Activated T-cell treated with anti-CD3 and anti-CD28 coated beads, Interleukin-2, amount 50 U/mL, for 48 hours (primary cell): ENCODE data around the gene HSH2D.
A peak's percentile ranks its signal among the peaks of the same experiment; 100 is the strongest.
"Not testable (repeated sequence)": the region's sequence is repeated elsewhere in the genome, so short reads cannot be mapped to it uniquely, and the experiment has no call there.

Source experiments
- DNase-seq, 2 experiments: peaks; one replicate each; pipeline ENCODE4 v3.0.0-alpha.2; 2020

Gene HSH2D

DNA sequence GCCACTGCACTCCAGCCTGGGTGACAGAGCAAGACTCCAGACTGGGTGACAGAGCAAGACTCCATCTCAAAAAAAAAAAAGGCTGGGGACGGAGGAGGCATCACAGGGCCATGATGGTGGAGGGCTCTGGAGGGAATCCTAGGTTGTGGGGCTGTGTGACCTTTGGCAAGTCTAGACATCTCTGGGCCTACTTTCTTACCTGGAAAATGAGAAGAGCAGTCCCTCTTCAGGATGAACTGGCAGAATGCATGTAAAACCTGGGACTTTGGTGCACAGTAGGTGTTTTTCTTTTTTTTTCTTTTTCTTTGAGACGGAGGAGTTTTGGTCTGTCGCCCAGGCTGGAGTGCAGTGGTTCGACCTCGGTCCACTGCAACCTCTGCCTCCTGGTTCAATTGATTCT is 16.2 kb downstream of the HSH2D start:
- no peak for DNase-seq

DNA sequence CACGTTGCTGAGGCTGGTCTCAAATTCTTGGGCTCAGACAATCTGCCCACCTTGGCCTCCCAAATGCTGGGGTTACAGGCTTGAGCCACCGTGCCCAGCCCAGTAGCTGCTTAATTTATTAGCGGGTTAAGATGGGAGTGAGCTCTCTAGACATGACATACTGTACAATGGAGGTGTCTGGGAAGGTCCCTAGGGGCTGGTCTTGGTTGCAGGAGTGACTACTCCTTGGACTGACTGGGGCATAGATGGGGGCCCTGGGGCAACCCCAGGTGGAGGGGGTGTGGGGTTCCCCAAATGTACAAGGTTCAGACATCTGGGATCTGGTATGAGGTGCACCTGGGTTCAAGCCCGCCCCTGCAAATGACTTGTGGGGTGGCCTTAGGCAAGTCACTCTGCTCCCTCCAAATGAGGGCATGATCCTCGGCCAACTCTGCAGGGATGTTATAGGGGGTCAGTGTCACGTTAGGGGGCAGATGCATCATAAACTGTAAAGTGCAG is 17.0 kb downstream of the HSH2D start:
- DNase-seq, result no peak

DNA sequence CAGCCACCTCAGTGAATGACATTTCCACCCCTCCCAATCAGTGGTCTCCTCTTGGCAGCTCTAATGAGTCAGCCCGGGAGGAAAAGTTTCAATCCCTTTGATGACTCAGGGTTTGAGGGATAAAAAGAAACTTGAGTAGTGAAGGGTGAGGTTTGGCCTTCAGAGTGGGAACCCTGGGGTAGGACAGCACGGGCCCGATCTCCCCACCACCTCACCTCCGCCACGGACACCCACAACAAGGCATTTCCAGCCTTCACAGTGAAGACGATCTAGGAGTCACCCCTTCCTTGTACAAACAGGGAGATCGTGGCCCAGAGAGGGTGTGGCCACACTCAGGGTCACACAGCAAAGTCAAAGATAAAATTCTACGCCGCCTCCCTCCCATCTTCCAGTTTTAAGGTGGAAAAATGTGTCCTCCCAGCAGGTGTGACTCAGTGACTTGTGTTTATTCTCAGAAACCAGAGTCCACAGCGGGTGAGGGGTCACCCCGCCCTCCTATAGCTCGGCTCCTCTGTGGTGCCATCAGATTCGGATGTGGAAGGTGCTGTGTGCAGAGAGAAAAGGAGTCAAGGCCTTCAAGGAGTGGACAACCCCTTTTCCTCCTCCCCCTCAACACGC is 17.6 kb downstream of the HSH2D start:
- peak; percentile 72 to 78 for DNase-seq

DNA sequence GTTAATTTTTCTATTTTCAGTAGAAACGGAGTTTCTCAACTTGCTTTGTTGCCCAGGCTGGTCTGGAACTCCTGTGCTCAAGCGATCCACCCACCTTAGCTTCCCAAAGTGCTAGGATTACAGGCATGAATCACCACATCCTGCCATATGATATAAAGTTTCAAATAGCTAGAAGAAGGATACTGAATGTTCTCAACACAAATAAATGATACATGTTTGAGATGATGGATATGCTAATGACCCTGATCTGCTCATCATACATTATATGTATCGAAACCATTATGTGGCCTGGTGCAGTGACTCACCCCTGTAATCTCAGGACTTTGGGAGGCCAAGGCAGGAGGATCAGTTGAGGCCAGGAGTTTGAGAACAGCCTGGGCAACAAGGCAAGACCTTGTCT is 18.4 kb downstream of the HSH2D start:
- DNase-seq, result peak; percentile 54 to 57

DNA sequence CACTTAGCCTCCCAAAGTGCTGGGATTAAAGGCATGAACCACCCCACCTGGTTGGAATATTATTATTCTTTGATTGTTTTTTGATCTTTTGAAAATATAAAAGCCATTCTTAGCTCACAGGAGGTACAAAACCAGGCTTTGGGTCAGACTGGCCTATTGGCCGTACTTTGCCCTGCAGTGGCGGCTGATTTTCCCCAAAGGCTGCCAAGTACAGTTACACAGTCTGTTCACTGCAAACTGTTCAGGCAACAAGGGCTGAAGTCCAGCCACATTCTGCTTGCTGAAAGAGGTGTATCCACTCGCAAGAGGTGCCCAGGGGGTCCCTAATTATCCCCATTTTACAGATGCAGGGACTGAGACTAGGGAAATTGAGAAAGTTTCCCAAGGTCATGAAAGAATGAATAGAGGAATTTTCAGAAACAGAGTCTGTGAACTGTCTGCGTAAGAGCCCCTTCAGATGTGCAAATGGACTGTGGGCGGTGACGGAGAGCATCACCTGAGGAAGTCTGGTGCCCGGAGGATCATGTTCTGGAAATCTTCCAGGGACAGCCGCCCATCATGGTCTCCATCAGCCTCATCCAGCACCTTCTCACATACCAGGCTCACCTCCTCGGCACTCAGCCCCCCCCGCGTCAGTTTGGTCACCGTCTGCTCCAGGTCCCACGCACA is 20.9 kb downstream of the HSH2D start:
- DNase-seq, result no peak

DNA sequence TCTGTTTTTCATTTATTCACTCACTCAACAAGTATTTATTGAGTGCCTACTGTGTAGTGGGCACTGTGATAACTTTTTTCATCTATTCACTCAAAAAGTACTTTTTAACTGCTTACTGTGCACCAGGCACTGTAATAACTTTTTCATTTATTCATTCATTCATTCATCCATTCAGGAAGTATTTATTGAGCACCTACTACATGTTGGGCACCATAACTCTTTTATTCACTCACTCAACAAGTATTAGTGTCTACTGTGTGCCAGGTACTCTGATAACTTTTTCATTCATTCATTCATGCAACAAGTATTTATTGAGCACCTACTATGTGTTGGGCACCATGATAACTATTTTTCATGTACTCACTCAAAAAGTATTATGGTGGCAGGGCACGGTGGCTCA is 22.9 kb downstream of the HSH2D start:
- DNase-seq, result no peak

DNA sequence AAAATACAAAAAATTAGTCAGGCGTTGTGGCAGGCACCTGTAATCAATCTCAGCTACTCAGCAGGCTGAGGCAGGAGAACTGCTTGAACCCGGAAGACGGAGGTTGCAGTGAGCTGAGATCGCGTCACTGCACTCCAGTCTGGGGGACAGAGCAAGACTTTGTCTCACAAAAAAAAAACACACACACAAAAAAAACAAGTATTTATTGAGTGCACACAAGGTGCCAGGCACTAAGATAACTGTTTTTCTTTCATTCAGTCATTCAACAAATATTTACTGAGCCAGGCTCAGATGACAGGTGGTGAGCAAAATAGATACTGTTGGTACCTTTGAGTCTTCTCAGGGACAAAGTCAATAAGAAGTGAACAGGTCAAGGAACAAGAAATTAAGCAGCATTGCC is 23.6 kb downstream of the HSH2D start:
- DNase-seq, result no peak

DNA sequence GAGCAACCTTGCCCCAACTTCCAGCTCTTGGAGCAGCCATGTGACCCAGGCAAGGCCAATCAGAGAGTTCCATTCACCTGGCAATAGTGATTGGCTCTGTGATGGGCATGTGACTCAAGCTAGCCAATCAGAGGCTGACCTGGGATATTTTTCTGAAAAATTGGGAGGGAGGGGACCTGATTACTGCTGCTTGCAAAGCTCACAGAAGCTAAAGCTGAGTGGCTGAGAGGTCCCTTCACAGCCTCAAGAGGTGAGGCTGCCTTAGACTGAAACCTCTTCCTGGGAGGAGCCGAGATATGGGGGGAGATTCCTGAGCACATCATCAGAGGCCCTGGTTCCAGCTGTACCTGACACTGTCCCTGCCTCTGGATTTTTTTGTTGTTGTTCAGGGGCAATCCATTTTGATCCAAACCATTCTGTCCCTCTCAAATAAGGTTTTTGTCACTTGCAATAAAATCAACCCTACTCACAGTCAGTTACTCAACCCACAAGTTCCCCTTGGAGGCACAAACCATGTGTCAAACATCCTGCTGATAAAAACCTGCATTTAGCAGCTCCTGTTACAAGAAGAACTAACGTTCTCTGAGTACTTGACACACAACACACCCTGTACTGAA is 25.1 kb downstream of the HSH2D start:
- no peak for DNase-seq

DNA sequence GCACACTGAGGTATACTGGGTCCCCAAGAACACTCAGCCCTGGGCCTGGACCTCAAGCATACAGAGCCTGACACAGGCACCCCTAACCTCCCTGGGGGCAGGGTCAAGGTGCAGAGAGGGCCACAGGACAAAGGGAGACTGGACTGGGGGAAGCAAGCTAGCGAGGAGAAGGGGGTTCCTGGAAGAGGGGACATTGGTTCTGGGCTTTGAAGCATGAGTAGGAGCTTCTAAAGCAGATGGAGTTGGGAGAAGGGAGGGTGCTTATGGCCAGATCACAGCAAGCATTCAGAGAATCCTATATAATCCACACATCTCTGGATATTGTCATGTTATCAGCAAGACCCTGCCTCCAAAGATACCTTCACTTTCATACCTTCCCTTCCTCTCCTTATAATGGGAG is 26.6 kb downstream of the HSH2D start:
- no peak for DNase-seq

DNA sequence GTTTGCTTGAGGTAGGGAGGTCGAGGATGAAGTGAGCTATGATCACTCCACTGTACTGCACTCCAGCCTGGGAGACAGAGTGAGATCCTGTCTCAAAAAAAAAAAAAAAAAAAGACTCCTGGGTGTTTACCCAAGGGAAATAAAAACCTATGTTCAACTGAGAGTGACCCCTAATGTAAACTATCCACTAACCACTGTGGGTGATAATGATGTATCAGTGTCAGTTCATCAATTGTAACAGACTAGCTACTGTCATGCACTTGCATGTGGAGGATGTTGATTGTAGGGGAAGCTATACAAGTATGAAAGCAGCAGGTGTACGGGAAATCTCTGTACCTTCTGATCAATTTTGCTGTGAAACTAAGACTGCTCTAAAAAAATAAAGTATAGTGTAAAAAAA is 32.5 kb downstream of the HSH2D start:
- DNase-seq, result no peak

DNA sequence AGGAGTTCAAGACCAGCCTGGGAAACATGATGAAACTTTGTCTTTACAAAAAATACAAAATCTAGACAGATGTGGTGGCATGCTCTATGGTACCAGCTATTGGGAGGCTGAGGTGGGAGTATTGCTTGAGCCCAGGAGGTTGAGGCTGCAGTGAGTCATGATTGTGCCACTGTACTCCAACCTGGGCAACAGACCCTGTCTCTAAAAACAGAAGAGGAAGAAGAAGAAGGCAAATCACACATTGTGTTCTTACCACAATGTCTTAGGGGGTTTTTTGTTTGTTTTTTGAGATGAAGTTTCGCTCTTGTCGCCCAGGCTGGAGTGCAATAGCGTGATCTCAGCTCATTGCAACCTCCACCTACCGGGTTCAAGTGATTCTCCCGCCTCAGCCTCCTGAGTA is 35.4 kb downstream of the HSH2D start:
- DNase-seq, result not testable (repeated sequence)

DNA sequence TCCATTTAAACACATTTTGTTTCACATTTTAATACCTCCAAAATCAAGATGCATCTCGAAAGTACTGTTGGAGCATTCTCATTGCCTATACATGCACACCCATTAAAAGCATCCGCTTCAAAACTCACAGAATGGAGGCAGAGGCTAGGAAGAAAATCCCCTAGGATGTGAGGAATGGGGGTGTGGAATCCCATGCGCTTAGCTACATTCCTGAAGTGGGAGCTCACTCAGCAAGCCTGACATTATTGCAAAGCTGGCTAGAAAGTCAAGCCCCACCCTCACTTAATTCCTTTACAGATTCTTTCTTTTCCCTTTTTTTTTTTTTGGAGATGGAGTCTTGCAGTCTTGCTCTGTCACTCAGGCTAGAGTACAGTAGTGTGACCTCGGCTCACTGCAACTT is 37.1 kb downstream of the HSH2D start:
- no peak for DNase-seq

DNA sequence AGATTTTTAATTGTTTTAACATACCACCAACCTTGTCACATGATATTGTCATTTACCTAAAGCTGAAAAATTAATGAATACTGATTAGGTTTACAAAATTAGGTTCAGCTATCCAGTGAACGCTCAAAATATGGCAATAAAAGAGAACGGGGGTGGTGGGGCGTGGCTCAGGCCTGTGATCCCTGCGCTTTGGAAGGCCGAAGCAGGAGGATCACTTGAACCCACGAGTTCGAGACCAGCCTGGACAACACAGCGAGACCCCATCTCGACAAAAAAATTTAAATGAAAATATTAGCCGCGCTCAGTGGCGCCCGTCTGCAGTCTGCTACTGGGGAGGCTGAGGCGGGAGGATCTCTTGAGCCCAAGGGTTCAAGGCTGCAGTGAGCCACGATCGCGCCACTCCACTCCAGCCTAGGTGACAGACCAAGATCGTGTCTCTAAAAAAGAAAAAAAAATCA is 41.2 kb downstream of the HSH2D start:
- no peak for DNase-seq

DNA sequence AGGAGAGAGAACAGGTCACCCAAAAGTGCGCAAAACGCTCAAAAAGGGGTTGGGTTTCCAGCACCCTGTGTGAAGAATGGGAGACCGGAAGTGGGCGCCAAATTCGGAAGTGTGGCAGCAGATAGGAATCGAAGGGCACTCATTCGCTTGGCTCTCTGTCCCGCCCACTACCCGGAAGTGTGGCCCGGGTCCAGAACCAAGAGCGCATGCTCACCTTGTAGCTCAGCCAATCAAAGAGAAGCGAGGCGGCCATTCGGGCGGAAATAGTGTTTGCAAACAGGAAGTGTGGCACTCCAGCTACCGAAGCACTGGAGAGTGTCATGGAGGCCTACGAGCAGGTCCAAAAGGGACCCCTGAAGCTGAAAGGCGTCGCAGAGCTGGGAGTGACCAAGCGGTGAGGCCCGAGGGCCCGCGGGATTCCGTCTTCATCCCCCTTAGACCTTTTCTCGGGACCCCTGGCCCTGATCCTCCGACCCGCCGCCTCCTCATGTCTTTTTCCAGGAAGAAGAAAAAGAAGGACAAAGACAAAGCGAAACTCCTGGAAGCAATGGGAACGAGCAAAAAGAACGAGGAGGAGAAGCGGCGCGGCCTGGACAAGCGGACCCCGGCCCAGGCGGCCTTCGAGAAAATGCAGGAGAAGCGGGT is 41.8 kb downstream of the HSH2D start, which contains the start of gene FAM32A:
TSS of gene FAM32A (plus strand) at position 288 of the 645 bp plus-strand sequence. CDS start at position 321, 33 bp downstream.
- DNase-seq, result peak; percentile 99

DNA sequence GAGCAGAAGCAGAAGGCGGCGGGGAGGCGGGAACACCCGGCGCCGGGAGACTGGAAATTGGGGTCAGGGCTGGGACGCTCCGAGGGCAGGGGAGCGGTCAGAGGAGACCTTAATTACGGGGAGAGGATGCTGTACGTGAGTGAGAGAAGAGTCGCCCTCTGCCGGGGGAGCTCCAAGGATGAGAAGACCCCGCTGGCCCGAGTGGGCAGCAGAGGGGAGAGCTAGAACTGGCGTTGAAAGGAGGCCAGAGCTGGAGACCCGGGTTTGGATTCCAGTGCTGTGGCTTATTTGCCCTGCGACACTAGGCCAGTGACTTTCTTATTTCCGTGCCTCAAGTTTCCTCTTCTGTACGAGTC is 42.3 kb downstream of the HSH2D start:
- peak; percentile 66 to 67 for DNase-seq

DNA sequence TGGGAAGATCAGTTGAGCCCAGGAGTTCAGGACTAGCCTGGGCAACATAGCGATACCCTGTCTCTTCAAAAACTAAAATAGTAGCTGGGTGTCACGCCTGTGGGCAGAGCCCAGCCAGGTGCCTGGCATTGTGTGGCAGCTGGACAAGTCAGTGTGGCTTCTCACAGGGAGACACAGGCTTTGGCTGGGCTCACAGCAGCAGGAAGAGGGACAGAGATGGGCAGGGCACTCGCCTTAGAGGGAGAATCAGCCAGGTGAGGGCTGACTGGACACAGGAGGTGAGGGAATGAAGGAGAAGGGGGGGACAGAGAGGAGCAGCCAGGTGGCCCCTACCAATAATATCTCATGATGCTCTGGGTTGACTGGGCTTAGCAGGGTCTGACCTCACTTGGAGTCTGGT is 45.0 kb downstream of the HSH2D start:
- DNase-seq, result no peak

DNA sequence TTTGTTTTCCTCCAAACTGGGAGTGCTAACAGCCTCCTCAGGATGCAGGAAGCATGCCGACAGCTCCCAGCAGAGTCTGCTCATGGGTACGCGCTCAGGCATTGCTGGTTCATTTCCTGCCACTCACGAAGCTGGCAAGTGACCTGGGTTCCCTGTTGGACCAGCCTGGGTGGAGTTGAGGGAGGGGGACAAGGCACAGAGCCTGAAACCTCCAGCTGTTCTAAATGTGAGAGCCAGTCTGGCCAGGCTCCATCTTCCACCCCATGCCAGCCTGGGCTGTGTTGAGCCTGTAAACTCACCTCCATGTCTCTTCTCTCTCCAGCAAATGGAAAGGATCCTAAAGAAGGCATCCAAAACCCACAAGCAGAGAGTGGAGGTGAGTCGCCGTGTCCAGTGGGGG is 46.7 kb downstream of the HSH2D start:
- DNase-seq, result no peak

DNA sequence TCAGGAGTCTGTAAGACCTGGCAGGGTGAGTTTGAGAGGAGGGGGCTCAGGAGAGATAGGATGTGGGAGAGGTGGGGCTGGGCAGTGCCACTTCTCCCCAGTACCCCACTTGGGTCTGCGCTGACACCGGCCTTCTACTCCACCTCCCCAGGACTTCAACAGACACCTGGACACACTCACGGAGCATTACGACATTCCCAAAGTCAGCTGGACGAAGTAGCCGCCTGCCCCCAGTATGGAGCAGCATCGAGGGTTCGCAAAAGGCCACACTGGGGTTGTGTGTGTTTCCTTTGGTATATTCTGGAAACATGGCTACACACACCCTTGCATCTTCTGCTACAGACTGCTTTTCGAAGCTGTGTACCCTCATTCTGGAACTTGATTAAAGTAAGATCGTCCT is 47.3 kb downstream of the HSH2D start:
- DNase-seq, result no peak

DNA sequence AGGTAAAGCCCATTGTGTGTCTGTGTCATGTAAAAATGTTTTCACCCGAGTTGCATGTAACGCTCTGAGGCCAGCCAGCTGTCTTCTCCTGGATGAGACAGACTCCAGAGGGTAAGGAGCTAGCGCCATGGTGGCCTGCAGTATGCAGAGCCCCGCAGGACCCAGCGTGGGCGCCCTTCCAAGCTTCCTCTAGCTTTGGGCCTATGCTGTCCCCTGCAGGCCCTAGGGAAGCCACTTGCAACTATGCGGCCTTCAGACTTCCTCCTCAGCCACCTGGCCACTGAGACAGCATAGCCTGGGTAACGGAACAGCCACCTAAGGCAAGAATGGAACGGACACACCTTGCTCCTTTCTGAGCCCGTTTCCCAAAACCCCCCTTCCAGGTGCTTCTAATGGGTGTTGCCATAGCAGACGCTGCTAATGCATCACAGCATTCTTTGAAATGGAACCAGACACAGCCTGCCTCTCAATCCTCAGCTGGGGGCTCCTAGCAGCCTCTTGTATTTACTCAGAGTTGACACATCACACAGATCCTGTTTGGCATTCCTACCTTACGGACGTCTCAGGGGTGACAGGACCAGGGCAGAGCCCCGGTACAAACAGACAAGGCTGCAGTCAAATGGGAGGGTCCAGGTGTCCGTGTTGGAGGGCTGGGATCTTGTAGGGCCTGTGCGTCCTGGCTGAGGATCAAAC is 47.9 kb downstream of the HSH2D start:
- no peak for DNase-seq

DNA sequence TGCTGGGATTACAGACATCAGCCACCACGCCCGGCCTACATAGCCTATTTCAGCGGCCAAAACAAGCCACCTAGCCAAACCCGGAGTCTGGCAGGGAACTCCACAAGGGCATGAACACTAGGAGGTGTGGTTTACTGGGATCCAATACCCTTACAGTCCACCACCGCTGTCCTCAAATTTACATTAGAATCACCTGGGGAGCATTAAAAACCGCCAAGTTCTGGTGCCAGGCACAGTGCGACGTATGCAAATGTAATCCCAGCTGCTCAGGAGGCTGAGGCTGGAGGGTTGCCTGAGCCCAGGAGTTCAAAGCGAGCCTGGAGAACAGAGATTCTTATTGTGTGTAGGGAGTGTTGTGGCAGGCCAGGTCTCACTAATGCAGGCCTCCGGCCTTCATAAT is 50.0 kb downstream of the HSH2D start:
- DNase-seq, result no peak

DNA sequence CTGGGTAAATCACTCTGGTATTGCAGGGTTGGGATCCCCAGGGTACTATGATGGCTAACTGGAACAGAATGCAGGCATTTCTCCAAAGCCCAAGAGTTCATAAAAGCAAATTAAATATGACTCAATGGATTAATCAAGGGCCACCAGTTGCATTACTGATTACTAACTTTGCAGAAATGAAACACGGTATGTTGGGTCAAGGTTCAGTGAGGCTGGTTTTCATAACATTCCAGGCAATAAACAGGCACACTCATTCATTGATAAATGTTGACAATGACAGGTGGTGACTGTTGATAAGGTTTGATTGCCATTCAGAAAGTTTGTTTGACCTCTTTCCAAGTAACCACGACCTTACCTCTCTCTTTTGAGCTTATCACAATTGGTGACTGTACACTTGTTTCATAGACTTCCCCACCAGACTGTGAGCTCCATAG is 53.7 kb downstream of the HSH2D start:
- DNase-seq, result no peak

DNA sequence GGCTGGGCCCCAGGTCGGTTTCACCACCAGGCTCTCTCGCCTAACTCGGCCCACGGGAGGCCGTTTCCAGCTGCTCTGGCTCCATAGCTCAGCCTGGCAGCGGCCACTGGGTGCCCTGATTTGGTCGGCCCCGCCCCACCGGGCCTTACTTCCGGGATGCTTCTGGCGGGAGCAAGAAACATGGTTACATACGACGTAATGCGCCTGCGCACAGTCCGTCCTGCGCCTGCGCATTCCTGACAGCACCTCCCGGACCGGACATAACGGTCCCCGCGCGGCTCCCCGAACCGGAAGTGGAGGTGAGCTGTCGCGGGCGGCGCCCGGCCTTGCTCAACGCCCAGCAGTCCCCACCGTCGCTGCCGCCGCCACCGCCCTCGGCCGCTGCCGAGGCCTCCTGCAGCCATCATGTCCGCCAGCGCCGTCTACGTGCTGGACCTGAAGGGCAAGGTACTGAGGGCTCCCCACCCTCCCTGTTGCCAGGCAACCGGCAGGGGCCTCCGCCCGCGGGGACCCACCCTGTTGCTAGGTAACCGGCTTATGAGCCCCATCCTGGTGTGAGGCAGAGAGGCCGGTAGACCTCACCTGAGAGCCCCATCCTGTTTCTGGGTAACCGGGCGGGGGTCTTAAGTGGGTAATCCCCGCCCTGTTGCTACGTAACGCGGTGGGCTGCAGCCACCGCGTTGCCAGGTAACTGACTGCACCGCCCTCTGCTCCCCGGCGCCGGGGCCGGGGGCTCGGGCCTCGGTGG is 54.3 kb downstream of the HSH2D start, which contains the start of gene AP1M1:
TSS of gene AP1M1 (plus strand) at position 290 of the 748 bp plus-strand sequence. CDS start at position 406, 116 bp downstream.
- peak; percentile 99 to 100 for DNase-seq
